ENCODE data around the gene ACKR3.
A peak's percentile ranks its signal among the peaks of the same experiment; 100 is the strongest.

ACKR3 gene

DNA sequence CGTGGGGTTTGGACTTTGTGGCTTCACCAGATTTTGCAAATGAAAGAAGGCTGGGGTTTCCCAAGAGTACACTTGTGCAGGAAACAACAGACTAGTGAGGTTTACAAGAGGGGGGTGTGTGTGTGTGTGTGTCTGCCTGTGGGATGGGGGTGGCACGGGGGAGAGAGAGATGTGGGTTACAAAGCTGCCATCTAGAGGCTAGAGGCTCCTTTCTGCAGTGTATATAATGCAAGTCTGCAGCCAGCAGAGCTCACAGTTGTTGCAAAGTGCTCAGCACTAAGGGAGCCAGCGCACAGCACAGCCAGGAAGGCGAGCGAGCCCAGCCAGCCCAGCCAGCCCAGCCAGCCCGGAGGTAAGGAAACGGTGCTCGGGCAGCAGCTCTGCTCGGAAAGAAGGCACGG, at the start of gene ACKR3:
Gene ACKR3, plus strand, starts transcription at position 253 of the 401 bp plus-strand sequence. CDS start 10,641 bp downstream, outside the sequence.
- DNase-seq (ENCODE audit: low read depth in 2 of 2), result peak; percentile 65 to 66

GRCh38 chr2:236521556-236521955, 48.1 kb upstream of the ACKR3 start:
- no peak for DNase-seq (ENCODE audit: low read depth in 2 of 2)

DNA sequence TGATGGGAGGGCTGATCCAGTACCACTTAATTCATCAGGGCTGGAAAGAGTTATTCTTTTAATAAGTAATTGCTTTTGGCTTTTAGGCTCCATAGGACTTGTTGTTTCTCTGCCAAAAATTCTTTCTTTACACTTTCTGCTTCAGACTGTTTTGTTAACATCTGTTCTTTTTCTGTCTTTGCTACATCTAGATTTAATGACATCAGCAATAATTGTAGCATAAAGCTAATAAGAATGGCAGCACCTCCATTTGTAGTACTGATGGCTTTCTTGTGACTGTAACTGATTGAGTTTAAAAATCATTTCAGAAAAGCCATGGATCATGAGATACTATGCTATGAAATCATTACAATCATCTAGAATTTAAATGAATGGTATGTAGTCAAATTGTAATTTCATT, 46.4 kb upstream of the ACKR3 start:
- DNase-seq (ENCODE audit: low read depth in 2 of 2), result no peak

GRCh38 chr2:236525411-236525997, 44.1 kb upstream of the ACKR3 start:
- no peak for DNase-seq (ENCODE audit: low read depth in 2 of 2)

GRCh38 chr2:236526455-236527158, 43.0 kb upstream of the ACKR3 start:
- DNase-seq (ENCODE audit: low read depth in 2 of 2), result no peak

DNA sequence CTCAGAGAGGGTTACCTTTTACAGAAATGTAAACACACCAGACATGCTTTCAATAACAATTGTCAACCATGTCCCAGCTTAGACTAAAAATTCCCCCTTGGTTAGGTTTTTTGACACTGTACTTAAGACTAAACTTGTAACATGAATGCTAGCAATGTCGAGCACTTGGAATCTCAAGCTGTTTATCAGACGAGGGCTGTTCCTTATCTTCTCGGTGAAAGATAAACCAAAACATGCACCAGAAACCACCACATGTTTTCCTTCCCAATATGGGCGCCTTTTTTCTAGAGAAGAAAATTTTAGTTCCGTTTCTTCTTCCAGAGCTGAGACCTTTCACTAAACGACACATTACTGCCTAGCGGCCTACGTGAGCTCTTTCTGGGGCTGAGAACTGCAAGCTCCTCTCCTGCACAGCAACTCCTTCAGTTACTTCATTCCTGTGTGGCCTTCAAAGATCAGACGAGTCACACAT, 42.4 kb upstream of the ACKR3 start:
- no peak for DNase-seq (ENCODE audit: low read depth in 2 of 2)

DNA sequence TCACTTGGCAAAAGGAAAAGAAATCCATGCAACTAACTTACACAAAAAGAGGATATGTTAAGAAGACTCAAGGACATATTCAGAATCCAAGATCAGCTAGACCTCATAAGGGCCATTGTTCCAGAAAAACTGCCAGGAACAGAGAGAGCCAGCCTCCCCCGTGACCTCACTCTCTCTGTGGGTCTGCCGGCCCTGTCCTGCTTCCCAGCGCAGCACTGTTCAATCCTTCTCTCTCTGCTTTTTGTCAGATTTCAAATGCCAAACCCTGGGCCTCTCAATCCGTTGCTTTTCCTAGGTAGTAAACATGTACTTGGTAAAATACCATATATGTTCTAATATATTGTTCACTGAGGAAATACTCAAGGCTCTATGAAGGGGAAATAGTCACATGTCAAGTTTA, 40.0 kb upstream of the ACKR3 start:
- DNase-seq (ENCODE audit: low read depth in 2 of 2), result no peak

DNA sequence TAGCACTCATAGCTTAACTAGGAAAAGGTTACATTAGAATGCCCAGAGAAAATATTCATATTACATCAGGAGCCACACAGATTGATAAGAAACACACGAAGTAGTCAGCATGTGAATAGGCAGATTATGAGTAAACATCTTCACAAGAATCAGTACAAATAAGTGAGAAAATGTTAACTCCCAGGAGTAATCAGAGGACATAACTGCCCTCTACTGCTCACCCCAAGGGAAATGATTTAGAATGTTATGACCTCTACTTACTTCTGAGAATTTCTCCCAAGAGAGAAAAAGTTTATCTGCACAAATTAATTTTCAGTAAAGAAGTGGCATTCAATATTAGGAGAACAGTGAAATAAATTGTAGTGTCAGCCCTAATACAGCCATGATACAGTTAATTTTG, 39.1 kb upstream of the ACKR3 start:
- DNase-seq (ENCODE audit: low read depth in 2 of 2), result no peak

- DNase-seq (ENCODE audit: low read depth in 2 of 2), result no peak
These were observed 38.4 kb upstream of the ACKR3 start for GRCh38 chr2:236531195-236531594.

GRCh38 chr2:236531996-236532395, 37.6 kb upstream of the ACKR3 start:
- no peak for DNase-seq (ENCODE audit: low read depth in 2 of 2)

GRCh38 chr2:236533343-236533742, 36.3 kb upstream of the ACKR3 start:
- DNase-seq (ENCODE audit: low read depth in 2 of 2), result no peak

DNA sequence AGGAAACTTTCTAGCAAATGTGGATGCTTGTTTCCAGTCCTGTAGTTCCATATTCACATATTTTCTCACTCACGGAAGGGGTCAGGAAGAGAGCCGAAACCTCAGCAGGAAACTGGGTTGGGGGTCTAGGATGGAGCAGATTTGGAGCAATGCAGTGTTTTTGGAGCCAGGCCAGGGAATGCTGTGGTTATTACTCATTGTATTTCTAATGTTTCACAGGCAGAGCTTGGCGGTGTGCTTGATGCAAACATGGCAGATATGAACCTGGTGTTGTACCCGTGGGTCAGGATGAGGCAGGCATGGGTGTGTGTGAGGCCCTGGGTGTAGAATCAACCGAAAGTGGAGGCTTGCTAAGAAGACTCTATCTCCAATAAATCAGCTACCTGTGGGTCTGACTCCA, 34.6 kb upstream of the ACKR3 start:
- DNase-seq (ENCODE audit: low read depth in 2 of 2), result no peak

DNA sequence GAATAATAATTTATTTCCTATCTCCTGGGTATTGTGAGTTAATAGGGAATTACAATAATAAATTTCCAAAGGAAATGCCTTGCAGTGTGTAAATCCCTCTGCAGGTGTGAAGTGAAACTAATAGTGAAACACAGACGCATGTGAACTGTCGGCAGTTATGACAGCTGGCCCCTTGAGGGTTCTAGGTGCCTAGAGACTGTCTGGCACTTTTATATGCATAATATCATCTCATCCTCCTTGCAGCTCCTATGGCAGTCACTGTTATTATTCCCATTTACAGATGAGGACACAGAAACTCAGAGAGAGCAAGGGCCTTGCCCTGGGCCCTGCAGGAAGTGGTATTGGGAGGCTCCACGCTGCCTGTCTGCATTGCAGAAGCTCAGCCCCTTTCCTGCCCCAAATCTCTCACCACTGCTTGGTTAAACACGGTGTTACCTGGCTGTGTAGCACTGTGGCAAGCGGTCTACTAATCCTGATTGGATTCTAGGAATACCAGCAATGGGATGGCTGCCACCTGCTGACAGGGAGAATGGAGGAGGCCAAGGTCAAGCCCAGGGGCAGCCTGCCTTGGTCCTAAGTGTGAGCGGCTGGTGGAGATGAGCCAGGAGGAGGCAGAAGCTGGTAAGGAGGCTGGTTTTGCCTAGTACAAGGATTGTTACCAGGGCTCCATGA, 32.8 kb upstream of the ACKR3 start:
- peak in 1 of 2 donors; percentile 18 for DNase-seq (ENCODE audit: low read depth in 2 of 2)

DNA sequence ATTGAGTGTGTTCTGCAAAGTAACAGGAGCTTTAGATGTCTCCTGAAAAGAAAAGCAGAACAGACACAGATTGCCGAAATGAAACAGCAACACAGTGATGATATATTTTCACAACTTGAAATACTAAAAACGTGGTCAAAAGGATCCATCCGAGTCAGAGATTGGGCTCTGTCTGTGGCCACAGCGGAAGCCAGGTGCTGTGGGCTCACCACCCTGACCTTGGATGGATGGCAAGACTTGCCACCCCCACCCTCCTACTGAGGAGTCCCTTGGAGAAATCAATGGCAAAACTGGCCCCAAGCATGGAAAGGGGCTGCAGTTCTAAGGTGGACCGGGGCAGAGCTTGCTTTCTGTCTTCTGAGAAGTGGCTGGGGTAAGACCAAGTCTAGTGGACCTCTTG, 31.4 kb upstream of the ACKR3 start:
- no peak for DNase-seq (ENCODE audit: low read depth in 2 of 2)

DNA sequence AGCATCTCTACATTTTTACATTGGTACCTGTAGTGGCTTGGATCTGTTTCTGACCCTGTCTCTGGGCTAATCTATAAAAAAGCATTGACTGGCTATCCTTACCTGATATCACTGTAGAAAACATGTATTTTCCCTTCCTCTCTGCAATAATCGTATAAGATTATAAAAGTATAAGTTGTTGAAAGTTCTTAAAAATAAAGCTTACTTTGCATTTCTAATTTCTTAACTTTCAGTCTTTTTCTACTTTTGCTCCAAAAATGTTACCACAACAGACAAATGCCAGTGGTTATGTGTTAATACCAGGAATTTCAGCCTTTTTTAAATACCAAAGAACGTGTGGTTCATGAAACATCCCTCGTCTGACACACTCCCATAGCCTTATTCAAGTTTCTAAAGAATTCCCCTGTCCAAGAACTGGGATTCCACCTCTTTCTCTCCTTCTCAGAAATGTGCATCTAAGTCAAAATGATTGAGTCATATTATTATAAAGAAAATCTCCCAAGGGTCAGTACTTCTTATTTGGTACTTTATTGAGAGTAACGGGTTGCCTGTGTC, 28.5 kb upstream of the ACKR3 start:
- no peak for DNase-seq (ENCODE audit: low read depth in 2 of 2)

GRCh38 chr2:236544362-236544761, 25.3 kb upstream of the ACKR3 start:
- DNase-seq (ENCODE audit: low read depth in 2 of 2), result no peak

- DNase-seq (ENCODE audit: low read depth in 2 of 2), result no peak
These were observed 24.4 kb upstream of the ACKR3 start for GRCh38 chr2:236545248-236545658.

DNA sequence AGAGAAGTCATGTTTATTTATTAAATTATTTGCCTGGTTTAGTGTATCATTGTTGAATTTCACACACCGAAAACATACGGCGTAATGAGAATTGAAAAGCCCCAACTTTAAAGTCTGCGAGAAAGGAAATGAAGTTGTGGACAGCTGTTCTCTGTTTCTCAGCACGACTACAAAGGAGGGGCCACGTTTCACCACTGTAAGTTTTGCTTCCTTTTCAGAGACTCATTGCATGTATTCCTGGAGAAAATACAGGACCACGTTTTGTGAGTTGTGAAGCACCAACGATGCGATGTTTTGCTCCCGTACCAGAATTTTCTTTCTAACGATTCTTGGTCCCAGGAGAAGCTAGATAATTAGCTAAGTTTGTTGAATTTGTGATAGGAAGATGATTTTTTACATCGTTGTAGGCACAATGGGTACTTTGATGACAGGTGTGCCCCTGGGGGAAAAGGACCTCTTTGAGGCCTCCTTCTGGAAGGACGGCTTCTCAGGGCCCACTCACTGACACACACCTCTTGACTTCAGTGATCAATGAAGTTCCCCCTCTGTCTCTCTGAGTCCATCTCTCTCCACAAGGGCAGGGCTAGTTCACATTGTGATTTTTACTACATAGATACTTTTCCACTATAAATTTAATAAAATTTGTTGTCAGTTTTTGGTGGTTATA, 23.7 kb upstream of the ACKR3 start:
- DNase-seq (ENCODE audit: low read depth in 2 of 2), result no peak

- DNase-seq (ENCODE audit: low read depth in 2 of 2), result no peak
These were observed 23.0 kb upstream of the ACKR3 start for GRCh38 chr2:236546561-236547002.

GRCh38 chr2:236547725-236548124, 21.9 kb upstream of the ACKR3 start:
- DNase-seq (ENCODE audit: low read depth in 2 of 2), result no peak

DNA sequence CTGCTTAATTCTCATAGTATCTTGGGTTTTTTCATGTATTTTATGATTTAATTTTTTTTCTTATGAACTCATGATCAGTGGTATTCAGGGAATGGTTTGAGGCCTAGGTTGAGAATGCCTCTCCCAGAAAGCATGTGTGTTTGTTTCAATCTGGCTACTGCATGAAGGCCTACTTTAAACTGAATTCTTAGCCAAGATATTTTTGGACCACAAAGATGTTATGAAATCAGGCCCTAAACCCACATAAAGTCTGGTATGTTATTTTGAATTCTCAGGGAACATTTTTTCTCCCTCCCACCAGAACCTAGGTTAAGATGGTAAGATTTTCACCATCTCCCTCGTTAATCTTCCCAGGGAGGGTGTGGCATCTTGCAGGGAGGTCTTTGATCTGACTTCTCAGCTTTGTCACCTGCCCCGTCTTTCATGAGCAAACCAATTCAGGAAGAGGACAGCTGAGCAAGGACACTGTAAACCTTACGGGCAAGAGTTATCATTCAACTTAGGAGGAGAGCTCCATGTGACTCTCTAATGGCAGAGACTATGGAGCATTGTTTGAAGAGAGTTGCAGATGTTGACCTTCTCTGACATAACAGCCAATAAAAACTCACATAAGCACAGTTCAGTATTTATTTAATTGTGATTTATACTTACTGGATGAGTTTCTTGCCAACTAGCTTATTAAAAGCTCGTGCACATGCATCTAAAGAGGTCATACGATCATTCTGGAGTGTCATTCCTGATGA, 21.3 kb upstream of the ACKR3 start:
- DNase-seq (ENCODE audit: low read depth in 2 of 2), result no peak
